Testis (tissue), 2 donors: ENCODE measurements around the gene TBX4.

Experiments
- CTCF ChIP-seq, 3 experiments: fragments of 450-650 bp in 2 of 3; fragments of 200-600 bp in 1 of 3; sonication (generic) in 1 of 3; IDR thresholded peaks; one replicate each; pipeline ENCODE4 v1.5.1; 2016 to 2019; ENCODE audit warnings: antibody characterized with exemption in 3 of 3, mild to moderate bottlenecking in 2 of 3, moderate library complexity in 1 of 3
- POLR2A ChIP-seq: fragments of 450-650 bp; IDR thresholded peaks from one replicate; pipeline ENCODE4 v1.6.1; 2017; ENCODE audit warnings: antibody characterized with exemption, mild to moderate bottlenecking, moderate library complexity

GRCh38 chr17:61467416-61468262 is 15.4 kb downstream of the TBX4 start:
- TF ChIP-seq POLR2A (no peak), CTCF (IDR thresholded peaks at IDR 0.05) (no peak)
